CD4-positive, alpha-beta T cell treated with Interleukin-4 for 1 hour (primary cell): Measurements from ENCODE around the gene SREBF2.
"Not testable (repeated sequence)": the region's sequence is repeated elsewhere in the genome, so short reads cannot be mapped to it uniquely, and the experiment has no call there.

Experiments
- DNase-seq, 2 donors: peaks; one replicate each; pipeline ENCODE4 v3.0.0-alpha.2; 2020 to 2022

Gene SREBF2

DNA sequence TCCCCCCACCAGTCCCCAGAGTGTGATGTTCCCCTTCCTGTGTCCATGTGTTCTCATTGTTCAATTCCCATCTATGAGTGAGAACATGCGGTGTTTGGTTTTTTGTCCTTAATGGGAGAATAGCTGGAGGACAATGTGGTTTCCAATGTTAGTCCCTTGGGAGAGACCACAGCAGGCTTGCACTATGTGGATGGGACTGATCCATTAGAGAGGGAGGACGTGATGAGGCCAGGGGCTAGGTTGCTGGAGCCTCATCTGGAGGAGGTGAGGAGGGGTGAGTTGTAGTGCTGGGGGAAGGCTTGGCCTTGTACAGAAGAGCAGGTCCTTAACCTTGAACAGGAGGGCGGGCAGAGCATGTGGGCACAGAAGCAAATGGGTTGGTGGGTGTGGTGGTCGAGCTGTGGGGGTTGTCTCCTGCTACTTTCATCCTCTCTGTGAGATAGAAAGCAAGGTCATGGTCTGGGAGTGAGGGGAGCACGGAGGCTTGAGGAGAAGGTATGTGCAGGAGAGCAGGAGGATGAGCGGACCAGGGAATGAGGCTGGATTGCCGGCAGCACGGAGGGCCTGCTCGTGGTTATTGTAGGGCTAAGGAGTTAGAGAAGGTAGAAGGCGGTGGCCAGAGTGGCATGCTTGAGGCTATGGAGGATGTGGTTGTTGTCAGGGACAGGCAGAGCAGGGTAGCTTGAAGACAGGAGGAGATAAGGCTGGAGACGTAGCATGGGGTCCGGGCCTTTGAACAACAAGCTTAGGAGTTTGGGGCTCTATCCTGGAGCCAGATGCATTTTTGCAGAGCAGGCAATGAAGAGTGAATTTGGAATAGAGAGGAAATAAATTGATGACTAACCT, 11.2 kb upstream of the SREBF2 start:
- no peak for DNase-seq

DNA sequence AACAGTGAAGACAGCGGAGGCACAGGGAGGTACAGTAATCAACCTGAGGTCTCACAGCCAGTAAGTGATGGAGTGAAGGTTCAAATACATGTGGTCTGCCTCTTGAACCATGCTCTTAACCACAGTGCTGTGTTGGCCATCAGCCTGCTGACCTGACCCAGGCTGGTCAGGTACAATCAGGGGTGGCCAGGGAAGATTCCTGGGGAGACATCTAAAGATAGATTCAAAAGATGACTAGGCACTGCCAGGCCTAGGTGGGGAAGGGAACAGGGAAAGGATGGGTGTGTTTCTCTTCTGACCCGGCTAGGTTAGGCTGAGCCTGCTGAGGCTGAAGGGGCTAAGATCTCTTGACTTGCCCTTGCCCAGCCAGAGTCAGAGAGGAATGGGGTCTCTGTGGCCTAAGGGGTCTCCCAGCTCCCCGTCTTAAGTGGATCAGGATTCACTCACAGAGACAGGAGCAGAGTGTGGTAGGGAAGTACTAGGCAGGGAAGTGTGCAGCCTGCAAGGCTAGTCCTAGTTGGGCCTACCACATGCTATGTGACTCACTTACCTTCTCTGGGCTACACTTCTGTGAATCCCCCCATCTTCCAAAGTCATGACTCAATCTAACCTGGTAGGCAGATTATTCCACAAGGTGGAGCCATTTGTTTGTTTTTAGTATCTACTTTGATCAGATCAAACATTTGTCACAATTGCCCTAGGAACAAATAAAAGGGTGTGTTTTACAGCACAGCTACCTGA, 10.4 kb upstream of the SREBF2 start:
- peak; percentile 43 to 86 for DNase-seq

DNA sequence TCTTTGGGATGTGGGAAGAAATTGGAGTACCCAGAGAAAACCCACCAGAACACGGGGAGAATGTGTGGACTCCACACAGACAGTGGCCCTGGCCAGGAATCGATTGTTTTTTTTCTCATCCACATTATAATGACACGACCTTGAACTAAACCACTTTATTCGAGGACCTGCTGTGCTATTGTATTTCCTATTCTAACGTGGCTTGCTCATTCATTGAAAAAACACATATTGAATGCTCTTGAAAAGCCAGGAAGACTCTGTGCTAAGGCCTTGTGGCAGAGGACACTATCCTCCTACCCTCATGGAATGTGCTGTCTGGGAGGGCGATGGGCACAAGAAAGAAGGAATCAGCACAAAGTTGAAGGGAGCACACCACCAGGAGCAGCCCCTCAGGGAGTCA, 9.1 kb upstream of the SREBF2 start:
- no peak for DNase-seq

DNA sequence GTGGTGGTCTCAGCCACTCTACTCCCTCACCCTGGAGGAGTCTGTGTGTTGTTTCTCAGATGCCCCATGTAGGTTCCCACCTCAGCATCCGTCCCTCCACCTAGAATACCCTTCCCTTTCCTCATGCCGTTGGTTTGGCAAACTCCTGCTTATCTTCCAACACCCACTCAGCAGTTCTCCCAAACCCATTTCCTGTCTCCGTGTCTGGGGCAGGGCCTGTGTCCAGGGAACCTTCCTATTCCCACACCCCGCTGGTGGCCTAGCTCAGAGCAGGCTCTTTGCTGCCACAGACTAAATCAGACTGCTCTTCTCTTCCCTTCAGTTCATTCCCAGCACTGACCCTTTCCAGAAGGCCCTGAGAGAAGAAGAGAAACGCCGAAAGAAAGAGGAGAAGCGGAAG, 7.5 kb upstream of the SREBF2 start:
- DNase-seq, result no peak

DNA sequence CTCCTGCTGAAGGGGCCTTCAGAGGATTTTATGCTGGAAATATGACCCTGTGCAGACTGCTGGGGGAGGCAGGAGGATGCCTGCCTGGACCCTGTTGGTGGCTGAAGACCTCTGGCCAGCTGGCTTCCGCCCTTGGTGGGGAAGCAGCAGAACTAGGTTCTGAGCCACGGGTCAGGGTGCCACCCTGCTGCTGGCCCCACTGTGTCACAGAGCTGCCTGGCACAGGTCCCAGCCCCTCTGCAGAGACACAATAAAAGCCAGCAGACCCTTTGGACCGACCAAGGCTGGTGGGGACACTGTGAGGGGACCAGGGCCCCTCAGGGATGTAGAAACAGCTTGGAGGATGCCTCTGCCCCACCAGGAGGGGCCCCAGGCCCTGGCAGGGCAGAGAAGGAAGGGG, 6.9 kb upstream of the SREBF2 start:
- DNase-seq, result no peak

DNA sequence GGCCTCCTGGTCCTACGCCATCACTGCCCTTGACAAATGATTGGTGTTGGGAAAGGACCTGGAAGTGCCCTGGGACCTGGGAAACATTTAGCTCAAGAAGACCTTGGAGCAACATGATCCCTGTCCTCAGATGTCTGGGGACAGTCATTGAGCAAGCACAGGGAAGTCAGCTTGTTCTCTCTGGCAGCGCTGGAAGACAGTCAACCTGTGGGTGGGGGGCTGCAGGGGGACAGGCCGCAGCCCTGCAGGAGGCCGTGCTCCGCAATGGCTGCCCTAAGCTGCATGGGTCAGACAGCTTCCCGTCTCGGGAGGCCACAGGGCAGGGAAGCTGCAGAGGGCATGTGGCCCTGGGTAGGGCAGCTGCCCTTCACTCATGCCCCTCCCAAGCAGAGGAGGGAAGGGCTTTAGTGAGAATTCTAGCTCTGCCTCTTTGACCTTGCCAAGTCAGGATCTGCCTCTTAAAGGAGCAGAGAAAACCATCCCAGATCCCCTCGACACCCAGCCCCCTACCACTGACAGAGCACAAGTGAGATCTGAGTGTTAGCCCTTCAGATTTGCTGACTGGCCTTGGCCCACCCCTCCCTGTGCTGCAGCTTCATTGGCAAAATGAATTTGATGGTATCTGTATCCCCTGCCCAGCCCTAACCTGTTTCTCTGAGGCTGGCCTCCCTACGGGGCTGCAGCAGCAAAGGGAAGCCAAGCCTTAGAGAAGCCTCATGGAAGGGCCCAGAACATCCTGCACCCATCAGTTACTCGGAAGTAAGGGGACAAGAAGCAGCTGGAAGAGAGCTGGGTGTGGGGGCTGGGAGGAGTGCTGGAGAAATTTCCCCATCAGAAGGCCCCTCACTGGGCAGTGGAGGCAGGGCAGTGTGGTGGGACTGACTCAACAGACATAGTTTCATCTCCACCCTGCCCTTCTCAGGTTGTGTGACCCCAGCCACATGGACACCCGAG, 6.2 kb upstream of the SREBF2 start:
- DNase-seq, result no peak

DNA sequence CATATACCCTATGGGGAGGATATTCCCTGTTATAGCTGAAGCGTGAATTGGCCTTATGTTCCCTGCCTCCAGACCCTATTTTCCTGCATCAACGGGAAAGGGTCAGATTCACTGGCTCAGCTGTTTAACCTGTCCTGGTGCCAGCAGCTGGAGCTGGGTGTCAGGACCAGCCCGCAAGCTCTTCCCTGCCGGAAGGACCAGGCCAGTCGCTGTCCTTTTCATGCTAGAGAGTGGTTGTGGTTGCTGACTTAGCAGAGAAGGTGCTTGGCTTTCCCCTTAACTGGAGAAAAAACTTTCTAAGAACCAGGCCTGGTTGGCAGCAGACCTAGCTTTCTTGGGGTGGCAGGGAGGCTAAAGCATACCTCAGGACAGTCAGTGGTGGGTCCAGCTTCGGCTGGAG, 5.2 kb upstream of the SREBF2 start:
- DNase-seq, result no peak

DNA sequence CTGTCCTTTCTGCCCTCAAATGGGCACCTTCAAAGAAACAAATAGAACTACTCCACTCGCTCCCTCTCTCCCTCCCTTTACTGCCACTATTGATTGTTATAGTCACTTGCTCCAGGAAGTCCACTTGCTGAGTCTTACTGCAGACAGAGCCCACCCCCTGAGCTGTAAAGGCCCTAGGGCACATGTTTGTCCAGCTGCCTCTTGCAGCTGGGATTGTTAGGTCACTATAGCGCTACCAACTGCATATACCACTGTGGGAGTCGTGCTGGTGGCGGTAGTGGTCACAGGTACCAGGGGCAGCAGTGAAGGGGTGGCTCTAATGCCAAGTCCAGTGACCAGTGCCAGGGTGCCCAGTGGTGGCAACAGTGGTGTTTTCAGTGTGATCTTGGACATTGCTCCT, 4.4 kb upstream of the SREBF2 start:
- DNase-seq, result no peak

DNA sequence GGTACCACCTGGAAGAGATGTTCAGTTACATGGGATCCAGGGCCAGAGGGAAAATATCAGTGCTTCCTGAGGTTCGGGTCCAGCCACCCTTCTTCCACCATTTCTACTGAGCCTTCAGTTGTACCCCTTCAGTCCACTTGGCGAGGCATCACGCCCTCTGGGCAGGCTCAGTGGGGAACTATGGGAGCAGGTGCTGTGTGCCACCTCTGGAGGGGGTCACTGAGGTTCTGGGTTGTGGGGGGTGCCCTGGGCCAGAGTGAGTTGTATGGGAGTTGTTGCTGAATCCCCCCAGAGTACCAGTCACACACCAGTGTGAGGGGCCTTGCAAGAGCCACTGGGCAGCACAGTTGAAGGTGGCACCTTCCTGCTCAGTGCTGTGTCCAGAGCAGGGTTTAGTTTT, 2.7 kb upstream of the SREBF2 start:
- DNase-seq, result no peak

DNA sequence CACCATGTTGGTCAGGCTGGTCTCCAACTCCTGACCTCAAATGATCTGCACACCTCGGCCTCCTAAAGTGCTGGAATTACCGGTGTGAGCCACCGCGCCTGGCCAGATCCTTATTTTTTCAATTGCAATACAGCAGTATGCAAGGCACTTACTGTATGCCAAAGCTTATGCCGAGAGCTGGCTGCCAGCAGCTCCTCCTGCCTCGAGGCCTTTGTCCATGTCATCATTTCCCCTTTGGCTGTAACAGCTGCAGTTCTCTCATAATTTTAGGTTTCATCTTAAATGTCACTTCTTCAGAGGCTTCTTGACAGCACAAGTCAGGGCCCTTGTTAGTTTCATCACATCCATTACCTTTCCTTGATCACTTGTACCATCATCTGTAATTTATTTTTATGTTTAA, 1.5 kb upstream of the SREBF2 start:
- DNase-seq, result peak in 1 of 2 donors; percentile 45

DNA sequence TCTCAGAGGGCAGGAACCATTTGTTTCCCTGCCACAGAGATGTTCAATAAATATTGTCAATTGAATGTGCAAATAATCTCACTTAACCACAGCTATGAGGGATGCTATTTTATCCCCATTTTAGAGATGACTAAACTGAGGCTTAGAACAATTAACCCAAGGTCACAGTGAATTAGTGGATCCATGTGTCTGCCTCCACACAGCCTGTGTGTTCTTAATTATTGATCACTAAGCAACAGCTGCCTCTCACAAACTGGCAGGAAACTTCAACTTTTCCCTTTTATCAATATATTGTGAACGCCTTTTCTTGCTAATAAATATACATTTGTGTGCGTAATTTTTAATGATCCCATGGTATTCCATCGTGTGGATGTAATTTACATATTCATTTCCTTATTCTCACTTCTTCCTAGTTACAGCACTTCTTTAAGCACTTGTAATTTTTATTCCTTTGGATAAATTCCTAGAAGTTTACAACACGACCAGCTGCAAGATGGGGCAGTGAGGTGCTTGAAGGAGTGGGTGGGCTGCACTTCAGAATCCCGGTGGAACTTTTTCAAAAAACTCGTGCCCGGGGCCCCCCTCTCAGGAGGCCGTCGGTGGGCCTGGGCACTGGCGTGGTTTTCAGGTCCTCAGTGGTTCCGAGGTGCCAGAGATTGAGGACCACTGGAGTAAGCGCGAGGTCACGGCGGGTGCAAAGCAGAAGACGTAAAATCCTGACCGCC, 915 bp upstream of the SREBF2 start:
- DNase-seq, result no peak

DNA sequence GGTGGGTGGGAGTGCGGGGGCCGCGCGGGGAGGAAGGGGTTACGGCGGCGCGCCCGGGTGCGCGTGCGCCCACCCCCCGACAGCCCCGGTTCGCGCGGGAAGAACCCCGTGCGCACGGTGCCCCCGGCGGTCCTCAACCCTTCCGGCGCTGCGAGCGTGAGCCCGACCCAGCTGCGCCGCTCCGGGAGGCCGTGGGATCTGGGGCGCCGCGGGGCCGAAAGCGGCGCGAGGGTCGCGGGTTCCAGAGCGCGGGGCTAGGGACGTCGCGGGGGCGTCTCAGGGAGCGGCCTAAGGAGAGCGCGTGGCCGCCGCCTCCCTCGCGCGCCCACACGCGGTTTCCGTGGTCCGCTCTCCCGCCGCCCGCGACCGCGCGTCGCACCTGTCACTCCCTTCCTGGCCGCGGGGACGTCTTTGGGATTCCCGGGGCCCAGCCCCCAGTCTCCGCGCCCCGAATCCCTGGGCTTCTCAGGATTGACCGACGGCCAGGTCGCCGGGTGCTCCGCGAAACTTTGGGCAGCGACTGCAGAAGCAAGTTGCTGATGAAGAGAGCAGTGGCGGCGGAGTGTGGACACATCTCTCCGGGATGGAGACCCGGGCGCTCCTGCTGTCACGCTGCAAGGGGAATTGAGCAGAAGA, 582 bp downstream of the SREBF2 start:
- peak; percentile 42 to 54 for DNase-seq

DNA sequence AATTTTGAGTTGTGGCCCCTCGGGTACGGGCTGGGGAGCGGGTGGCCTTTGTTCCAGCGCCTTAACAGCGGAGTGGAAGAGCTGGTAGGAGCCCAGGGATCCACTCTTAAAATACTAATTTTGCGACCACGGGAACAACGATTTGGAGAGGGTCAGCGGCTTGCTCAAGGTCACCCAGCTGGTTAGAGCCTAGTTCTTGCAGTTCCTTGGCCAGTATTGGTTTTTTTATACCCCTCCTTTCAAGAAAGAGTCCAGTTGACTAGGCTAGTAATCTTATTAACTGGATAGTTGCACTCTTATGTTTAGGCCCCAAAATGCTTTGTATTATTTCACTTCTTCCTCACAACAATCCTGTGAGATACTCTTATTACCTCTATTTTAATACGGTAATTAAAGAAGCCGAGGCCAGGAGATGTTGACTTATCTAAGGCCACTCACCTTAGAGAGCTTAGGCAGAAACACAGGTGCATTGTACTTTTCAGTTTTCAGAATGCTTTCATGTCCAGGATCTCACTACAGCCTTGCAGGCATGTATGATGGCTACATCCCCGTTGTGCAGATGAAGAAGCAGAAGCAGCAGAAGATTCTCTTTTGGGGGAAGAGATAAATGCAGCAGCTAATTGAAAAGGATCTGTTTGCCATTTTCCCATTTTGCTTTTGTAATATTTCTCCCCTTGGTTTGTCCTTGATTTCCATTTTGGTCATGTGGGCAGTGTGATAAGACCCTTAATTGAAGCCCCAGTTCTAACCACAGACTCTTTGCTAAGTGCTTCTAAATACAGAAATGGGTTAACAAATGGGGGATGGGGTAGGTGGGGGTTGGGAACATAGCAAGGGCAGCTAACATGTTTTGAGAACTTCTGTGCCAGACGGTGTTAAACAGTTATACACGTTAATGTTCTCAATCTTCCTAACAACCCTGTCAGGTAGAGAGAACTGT, 1.4 kb downstream of the SREBF2 start:
- no peak for DNase-seq

DNA sequence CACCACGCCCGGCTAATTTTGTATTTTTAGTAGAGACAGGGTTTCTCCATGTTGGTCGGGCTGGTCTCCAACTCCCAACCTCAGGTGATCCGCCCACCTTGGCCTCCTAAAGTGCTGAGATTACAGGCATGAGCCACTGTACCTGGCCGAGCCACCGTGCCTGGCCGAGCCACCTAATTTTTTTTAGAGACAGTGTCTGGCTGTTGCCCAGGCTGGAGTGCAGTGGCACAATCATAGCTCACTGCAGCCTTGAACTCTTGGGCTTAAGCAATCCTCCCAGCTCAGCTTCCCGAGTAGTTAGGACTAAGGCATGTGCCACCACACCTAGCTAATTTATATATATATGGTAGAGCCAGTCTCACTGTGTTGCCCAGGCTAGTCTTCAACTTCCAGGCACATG, 2.6 kb downstream of the SREBF2 start:
- DNase-seq, result not testable (repeated sequence)

DNA sequence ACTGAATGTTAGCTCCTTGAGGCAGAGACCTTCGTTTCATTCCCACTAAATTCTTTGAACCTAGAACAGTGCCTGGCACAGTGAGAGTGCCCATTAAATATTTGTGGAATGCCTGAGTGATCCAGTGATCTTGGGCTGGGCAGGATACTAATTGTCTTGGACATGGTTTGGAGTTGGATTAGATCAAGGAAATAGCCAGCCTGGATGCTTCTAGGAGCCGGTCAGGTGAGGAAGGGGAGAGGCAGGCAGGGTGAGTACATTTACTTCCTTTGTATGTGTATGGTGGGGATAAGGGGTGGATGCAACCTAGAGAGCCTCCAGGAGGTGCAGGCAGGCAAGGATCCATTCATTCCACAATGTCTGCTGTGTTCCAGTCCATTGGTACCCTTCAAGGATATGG, 3.6 kb downstream of the SREBF2 start:
- no peak for DNase-seq

DNA sequence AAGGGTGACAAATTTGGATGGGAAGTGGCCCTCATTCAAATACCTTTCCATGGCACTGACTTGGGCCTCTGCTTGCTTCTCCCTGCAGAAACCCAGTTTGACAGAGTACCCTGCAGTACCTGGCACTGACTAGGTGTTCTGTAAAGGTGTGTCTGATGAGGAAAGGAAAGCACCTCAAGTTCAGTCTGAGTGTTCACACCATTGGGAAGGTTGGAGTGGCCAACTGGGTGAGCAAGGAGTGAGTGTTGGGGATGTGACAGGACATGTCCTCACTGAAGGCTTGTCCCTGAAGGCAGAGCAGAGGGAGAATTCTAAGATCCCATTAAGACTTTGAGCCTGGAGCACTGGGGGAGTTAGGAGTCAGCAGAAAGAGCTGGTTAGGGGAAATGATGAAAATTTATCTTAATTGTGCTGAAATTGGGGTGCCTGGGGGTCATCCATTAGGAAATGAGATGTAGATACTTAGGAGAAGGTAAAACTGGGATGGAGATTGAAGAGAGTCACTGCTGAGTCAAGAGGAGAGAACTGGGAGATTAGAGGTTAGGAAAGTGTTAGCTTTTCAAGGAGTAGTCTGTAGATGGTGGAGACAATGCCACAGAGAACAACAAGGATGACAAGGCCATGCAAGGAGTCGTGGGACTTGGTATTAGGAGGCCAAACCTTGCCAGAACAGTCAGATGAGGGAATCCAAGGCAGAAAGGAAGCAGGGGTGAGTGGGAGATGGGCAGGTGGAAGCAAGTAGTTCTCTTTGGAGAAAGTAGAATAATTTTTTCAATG, 6.1 kb downstream of the SREBF2 start:
- DNase-seq, result no peak

DNA sequence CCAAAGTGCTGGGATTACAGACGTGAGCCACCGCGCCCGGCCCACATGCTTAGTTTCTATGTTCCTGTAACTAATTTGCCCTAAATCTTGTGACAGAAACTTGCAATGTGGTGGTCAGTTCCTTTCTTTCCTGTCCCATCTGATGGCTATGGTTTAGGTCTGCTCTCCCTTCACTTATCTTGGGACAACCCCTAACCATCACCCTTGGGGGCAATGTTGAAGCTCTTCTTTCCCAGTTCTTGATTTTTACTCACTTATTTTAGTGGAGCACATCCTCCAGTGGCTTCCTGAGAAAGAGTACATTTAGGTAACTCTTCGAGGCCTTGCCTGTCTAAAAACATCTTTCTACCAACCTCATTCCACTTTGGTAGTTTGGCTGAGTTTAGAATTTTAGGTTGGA, 7.3 kb downstream of the SREBF2 start:
- DNase-seq, result no peak

DNA sequence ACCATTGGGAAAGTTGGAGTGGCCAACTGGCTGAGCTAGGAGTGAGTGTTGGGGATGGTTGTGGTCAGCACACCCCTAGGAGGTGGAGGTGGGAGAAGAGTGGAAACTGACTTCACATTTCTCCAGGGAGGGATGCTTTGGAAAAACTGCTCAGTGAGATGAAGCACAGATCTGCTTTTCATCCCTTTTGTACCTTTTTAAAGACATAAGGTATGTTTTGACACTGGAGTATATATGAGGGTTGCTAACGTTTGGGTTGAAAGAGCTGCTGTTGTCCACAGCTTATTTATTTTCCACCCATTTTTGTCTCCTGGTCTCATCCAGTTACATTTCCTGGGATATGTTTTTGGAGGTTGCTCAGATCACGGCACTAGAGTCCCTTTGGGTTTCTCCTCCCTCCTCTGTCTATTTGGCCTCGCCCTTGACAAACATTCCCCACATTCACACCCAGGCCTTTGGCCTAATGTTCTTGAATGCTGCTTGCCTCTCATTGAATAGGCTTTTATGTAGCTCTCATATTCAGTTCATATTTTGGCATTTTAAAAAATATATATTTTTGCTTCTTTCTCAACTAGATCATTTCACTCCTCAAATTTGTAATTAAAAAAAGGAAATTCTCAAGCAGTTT, 8.3 kb downstream of the SREBF2 start:
- DNase-seq, result no peak
